HS-5 (cell line): ENCODE data around the gene AKT3.

ENCODE experiments used
- DNase-seq: peaks from one replicate; pipeline ENCODE4 v3.0.0-alpha.2; 2012; ENCODE audit warnings: low read depth

AKT3 gene

DNA sequence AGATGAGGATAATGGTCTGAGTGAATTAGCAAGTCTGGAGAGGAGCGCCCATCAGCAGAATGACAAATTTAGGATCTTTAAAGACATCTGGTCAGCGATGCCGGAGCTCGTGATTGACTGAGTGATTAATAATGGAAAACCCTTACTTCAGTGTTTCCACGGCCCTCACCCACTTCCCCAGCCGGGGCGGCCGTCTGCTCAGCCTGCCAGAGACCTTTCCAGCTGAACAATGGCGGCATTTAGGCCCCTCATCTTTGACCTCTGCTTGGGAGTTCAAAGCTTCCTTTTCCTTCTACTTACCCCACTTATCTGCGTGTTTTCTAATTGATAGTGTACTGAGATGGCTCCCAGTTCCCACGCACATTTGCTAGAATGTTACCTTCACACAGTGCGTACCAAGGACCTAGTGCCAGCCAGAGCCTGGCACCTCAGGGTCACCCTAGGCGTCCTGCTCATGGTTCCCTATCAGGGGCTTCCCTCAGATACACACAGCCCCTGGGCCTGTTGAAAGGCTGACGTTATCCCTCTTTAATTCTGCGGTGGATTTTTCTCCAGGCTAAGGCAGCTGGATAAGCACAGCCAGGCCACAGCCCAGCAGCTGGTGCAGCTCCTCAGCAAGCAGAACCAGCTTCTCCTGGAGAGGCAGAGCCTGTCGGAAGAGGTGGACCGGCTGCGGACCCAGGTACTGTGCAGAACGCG lies 361.4 kb downstream of the AKT3 start:
- no peak for DNase-seq

- DNase-seq = no peak
These were observed 362.3 kb downstream of the AKT3 start for GRCh38 chr1:243487649-243488227.

DNA sequence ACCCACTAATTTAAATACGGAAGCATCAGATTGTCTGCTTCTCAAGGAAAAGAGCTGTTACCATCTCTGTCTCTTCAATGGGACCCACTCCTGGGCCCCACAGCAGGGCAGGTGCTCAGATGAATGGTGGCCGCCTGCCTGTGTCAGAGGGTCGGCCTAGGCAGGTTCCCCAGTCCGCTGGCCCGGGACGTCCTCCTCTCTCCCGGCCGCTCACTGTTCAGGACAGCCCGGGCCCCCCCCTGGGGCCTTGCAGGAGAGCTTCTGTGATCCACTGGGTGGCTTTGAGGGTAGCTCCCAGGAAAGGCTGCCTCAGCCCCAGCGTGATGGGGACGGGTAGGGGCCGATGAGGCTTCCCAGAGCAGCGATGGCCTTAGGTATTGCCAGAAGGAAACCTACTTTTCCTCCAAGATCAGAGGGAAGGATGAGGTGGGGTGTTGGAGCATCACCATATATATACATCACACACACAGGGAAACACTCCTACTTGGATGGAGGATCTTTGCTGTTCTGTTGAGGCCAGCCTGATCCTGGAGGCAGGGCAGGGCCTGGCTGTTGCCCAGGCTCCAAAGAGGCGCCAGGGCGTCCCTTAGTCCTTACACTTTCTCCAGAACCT lies 362.9 kb downstream of the AKT3 start:
- no peak for DNase-seq

GRCh38 chr1:243483952-243484351 lies 366.1 kb downstream of the AKT3 start:
- no peak for DNase-seq

- DNase-seq = no peak
These were observed 366.8 kb downstream of the AKT3 start for GRCh38 chr1:243483071-243483771.

DNA sequence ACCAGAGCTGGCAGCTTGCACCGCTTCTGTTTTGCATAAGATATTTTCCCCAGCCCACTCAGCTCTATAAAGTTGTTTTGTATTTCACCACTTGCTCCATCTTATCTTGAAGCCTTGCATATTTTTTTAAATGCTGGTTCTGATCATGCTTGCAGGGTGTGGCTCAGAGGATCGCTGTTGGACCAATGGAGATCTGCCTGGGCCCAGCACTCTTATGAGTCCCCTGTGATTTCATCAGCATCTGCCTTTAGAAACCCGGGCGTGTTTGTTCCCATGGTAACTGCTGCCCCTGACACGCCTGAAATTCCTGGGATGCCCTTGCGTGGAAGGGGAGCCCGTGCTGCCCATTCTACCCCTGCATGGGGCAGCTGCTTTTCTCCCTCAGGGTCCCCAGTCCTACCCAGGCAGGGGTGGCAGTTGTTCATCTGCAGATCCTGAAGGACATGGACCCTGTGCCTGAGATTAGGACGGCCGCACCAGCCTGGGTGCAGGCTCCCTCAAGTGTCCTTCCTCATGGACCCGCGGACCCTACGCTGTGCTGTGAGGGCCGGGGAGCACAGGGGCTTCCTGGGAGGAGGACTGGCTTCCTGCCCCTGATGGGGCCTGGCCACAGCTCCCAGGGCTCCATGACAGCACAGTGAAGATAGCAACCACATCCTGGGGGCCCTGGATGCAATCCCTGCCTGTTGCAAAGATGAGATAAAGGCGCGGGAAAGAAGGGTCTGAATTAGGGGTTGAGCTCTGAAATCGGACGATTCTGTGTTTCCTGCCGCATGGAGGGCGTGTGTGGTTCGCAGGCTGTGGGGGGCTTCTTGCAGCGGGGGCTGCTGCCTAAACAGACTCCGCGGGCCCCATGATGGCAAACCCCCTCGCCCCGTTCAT lies 367.7 kb downstream of the AKT3 start:
- no peak for DNase-seq

- DNase-seq = no peak
These were observed 368.9 kb downstream of the AKT3 start for GRCh38 chr1:243481101-243481500.

GRCh38 chr1:243477731-243478290 lies 372.2 kb downstream of the AKT3 start:
- no peak for DNase-seq

DNA sequence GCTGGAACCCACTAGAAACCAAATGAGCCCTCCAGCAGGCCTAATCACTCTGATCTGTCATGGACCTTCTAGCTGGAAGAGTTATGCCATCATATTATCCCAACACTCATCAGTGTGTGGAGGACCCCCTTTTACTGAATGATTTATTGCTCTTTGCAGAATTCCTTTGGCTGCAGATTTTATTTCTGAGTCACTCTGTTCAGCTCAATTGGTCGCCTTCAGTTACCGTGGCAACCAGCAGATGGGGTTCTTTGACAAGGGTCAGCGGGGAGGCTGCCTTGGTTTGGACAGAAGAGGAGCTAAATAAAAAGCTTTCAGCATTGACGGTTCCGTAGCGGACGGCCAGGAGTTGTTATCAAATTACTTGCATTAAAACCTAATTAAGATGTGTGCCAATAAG lies 374.1 kb downstream of the AKT3 start:
- no peak for DNase-seq

GRCh38 chr1:243474906-243475305 lies 375.1 kb downstream of the AKT3 start:
- DNase-seq = no peak

DNA sequence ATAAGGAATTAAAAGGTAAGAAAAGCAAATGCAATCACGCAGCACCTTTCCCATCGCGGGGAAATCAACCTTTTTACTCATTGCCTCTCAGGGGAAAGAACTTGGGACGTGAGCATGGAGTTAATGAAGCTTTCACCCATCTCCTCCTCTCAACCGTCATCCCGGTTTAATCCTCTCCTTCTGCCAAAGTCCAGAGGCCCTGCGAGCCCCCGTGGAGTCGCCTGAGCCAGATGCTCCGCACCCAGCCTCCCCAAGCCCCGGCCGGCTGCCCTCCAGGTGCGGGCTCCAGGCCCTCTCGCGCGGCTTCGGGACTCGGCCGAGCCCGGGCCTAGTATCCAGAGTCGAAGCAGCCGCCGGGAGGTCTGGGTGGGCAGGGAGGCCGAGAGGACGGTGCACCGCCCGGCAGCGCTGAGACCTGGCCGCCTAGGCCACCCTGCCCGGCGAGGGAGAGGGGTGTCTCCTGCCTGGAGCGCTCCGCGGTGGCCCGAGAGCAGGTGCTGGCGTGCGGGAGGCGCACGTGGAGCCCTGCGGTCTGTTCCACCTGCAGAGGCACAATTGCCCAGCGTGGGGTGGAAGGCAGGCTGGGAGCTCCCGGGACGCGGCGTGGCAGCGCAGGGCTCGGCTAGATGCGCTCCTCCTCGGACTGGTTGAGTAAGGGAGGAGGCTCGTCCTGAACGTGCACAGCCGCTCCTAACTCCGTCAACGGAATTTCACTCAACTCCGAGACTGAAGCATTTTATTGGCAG lies 375.7 kb downstream of the AKT3 start:
- DNase-seq = no peak

GRCh38 chr1:243473227-243474135 lies 376.6 kb downstream of the AKT3 start:
- no peak for DNase-seq

DNA sequence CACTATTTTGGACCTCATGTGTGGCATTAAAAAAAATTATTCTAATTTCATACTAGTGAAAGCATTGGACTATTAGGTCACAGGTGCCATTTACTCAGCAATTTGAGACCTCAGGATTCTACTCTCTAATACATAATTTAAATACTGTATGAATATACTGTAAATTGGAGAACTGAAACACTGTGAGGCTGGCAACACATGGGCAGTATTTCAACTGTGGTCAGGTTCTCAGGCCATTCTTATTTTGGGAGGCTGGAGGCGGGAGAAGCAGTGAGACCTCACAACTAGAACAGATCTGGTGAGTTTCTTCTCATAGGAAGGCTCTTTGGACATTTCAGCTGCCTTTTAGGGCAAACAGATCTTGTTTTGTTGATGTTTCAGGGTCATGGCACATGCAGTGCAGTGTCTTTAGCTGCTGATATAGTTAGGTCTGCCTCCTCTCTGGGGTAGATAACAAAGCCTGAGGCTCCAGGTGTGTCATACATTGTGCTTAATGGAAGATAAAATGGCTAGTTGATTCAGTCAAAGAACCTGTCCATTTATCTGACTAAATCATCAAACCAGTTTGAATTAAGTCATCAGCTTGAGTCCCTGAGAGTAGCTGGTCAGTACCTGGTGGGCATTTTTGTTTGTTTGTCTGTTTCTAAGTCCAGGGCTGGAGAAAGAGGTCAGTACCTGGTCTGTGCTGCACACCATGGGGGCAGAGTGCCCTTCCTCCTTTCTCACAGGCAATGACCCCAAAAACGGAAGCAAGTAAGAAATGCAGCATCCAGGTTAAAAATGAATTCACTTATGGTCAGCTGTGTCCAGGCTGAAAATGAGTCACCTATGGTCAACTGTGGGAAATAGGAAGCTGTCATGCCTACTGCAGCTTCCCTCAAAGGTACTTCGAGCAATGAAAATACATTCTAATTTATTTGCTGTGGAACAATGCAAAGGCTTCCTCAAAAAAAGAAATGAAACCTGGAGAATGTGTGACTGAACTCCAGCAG lies 378.0 kb downstream of the AKT3 start:
- no peak for DNase-seq

- DNase-seq = no peak
These were observed 378.9 kb downstream of the AKT3 start for GRCh38 chr1:243471026-243471685.

DNA sequence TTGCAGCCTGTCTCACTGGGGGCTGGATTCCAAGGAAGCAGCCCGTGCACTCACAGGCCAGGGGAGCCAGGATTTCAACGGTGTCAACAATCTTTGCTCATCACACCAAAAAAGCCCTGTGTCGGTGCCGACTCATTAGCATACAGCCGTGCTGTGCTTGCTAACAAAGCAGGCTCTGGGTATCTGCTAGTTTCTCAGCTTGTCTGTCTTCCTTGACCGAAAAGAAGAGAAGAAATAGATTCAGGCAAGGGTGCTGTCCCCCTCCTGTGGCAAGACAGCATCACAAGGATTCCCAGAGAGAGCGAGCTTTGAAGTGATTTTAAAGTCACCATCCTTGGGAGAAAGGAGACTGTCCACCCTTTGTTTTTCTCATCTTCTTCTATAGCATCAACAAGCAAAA lies 379.5 kb downstream of the AKT3 start:
- DNase-seq = no peak

DNA sequence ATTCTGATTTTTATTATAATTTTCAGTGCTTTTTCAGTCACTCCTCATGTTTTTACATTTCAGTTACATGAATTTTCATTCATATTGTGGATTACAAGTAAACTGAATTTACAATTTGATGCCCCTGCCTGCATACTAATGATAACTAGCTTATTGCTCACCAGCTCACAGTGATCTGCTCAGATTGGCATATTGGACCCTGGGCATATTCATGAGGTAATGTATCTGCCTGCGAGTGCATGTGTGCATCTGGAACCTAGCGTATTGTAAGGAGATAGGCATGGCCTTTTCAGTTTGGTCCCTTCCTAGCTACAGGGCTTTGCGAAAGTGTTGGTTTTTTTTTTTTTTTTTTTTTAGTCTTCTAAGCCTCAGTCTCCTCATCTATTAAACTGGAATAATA lies 380.5 kb downstream of the AKT3 start:
- DNase-seq = no peak

DNA sequence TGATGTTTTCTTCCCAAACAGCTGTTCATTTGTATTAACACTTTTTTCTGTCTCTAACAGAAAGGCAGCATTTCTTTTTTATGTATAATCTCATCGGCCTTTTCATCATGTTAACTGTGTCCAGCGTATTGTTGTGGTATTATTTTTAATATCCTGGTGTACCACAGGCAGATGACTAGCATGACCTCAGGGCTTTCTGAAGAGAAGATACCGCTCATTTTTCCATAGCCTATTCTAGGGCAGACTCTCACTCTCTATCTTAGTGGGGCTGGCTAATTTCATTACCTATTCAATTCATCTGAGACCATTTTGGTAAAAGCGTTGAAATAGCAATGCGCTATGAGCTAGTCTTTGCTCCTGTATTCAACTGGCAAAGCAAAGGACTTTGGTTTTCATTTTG lies 384.3 kb downstream of the AKT3 start:
- DNase-seq = no peak

- DNase-seq = no peak
These were observed 385.0 kb downstream of the AKT3 start for GRCh38 chr1:243465081-243465480.
